ENCODE results near the gene CCL7.
A peak's percentile ranks its signal among the peaks of the same experiment; 100 is the strongest.
"Not testable (repeated sequence)": the region's sequence is repeated elsewhere in the genome, so short reads cannot be mapped to it uniquely, and the experiment has no call there.

CCL7 gene

DNA sequence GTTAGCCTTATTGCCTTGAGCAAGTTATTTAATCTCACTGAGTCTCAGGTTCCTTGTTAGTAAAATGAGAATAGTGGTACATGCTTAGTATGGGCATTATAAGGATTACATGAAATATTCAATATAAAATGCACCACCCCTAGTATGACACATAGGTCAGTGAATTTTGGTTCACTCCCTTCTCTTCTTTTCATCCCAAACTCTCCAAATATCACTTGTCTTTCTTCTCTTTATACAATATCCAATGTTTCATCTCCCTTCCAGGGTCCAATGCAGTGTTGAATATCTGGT is 43.3 kb upstream of the CCL7 start:
- ChIA-PET CTCF (no interaction called here), POLR2A (no interaction called here)
- Histone ChIP-seq H3K9me3 (ENCODE audit: control extremely low read depth in 1 of 5, control insufficient read depth in 4 of 5, insufficient read depth in 2 of 5, low read depth in 1 of 5, low read length in 4 of 5) (peaks cover 0 to 17% (median 7%) of the 10 kb centered on the region in 5 experiments), H3K4me3 (ENCODE audit: control insufficient read depth in 1 of 7, extremely low read depth in 1 of 7, insufficient read depth in 4 of 7, low read depth in 2 of 7, low read length in 6 of 7) (no peak overlapping the region), H3K27me3 (replicated peaks in 2 of 5; ENCODE audit: control insufficient read depth in 4 of 5, insufficient read depth in 5 of 5, low read length in 4 of 5) (no peaks in the 10 kb centered on the region), H3K4me1 (ENCODE audit: control extremely low read depth in 1 of 4, control insufficient read depth in 4 of 4, insufficient read depth in 4 of 4, low read length in 3 of 4) (peaks cover 0 to 4% (median 0%) of the 10 kb centered on the region in 4 experiments), H3K36me3 (ENCODE audit: control insufficient read depth in 4 of 4, insufficient read depth in 4 of 4, low read length in 3 of 4) (no peaks in the 10 kb centered on the region), H3K27ac (ENCODE audit: insufficient read depth in 1 of 2, low read depth in 1 of 2, low read length in 2 of 2, poor library complexity in 1 of 2, severe bottlenecking in 2 of 2) (no peak overlapping the region)
- no peak for DNase-seq

DNA sequence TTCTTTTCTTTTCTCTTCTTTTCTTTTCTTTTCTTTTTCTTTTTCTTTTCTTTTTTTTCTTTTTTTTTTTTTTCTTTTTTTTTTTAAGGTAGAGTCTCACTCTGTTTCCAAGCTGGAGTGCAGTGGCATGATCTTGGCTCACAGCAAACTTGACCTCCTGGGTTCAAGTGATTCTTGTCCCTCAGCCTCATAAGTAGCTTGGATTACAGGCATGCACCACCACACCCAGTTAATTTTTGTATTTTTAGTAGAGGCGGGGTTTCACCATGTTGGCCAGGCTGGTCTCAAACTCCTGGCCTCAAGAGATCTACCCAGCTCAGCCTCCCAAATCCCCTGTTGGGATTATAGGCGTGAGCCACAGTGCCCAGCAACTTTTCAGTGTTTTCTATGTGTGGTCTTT is 42.7 kb upstream of the CCL7 start:
- POLR2A ChIA-PET; H3K27me3 ChIP-seq (replicated peaks in 2 of 5; ENCODE audit: control insufficient read depth in 4 of 5, insufficient read depth in 5 of 5, low read length in 4 of 5); H3K27ac ChIP-seq (ENCODE audit: insufficient read depth in 1 of 2, low read depth in 1 of 2, low read length in 2 of 2, poor library complexity in 1 of 2, severe bottlenecking in 2 of 2); H3K4me1 ChIP-seq (ENCODE audit: control extremely low read depth in 1 of 4, control insufficient read depth in 4 of 4, insufficient read depth in 4 of 4, low read length in 3 of 4); H3K36me3 ChIP-seq (ENCODE audit: control insufficient read depth in 4 of 4, insufficient read depth in 4 of 4, low read length in 3 of 4); DNase-seq; CTCF ChIA-PET; H3K4me3 ChIP-seq (ENCODE audit: control insufficient read depth in 1 of 7, extremely low read depth in 1 of 7, insufficient read depth in 4 of 7, low read depth in 2 of 7, low read length in 6 of 7): not testable (repeated sequence)
- 100% methylated on average over 2 of the region's 2 CpGs for WGBS (ENCODE audit: insufficient coverage)
- H3K9me3 ChIP-seq (ENCODE audit: control extremely low read depth in 1 of 5, control insufficient read depth in 4 of 5, insufficient read depth in 2 of 5, low read depth in 1 of 5, low read length in 4 of 5) = peaks cover 0 to 17% (median 7%) of the 10 kb centered on the region in 5 experiments

DNA sequence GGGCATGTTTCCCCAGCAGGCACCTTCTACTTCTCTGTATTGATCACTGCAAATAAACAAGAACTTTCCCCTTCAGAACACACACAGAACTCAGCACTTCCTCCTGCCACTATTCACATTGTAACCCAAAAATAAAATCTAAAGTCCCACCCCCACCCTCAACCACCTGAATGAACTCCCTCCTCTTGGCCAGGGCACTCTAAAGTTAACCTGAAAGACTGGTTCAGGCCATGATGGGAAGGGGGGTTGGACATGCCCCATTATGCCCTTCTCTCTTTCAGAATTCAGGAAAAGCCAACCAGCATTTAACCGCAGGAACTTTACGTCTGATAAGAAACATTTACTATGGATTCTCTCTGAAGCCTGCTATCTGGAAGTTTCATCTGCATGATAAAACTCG is 42.3 kb upstream of the CCL7 start:
- no peak for DNase-seq
- Histone ChIP-seq H3K27me3 (replicated peaks in 2 of 5; ENCODE audit: control insufficient read depth in 4 of 5, insufficient read depth in 5 of 5, low read length in 4 of 5) (no peaks in the 10 kb centered on the region), H3K36me3 (ENCODE audit: control insufficient read depth in 4 of 4, insufficient read depth in 4 of 4, low read length in 3 of 4) (no peaks in the 10 kb centered on the region), H3K9me3 (ENCODE audit: control extremely low read depth in 1 of 5, control insufficient read depth in 4 of 5, insufficient read depth in 2 of 5, low read depth in 1 of 5, low read length in 4 of 5) (peaks cover 0 to 17% (median 7%) of the 10 kb centered on the region in 5 experiments), H3K4me3 (ENCODE audit: control insufficient read depth in 1 of 7, extremely low read depth in 1 of 7, insufficient read depth in 4 of 7, low read depth in 2 of 7, low read length in 6 of 7) (no peak overlapping the region), H3K4me1 (ENCODE audit: control extremely low read depth in 1 of 4, control insufficient read depth in 4 of 4, insufficient read depth in 4 of 4, low read length in 3 of 4) (peaks cover 0 to 4% (median 0%) of the 10 kb centered on the region in 4 experiments), H3K27ac (ENCODE audit: insufficient read depth in 1 of 2, low read depth in 1 of 2, low read length in 2 of 2, poor library complexity in 1 of 2, severe bottlenecking in 2 of 2) (no peak overlapping the region)
- ChIA-PET POLR2A (no interaction called here), CTCF (no interaction called here)
- 44% methylated on average over 3 of the region's 3 CpGs for WGBS (ENCODE audit: insufficient coverage)

DNA sequence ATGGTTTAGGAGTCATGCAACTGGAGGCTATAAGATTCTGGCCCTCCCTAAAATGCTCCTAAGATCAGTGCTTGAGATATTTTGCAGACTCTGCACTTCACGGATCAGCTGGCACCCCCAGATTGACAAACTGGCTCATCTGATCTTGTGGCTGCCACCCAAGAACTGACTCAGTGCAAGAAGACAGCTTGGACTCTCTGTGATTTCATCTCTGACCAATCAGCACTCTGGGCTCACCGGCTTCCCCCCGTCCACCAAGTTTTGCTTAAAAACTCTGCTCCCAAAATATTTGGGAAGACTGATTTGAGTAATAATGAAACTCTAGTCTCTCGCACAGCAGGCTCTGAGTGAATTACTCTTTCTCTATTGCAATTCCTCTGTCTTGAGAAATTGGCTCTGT is 41.2 kb upstream of the CCL7 start:
- peaks cover 0 to 17% (median 7%) of the 10 kb centered on the region in 5 experiments for H3K9me3 ChIP-seq (ENCODE audit: control extremely low read depth in 1 of 5, control insufficient read depth in 4 of 5, insufficient read depth in 2 of 5, low read depth in 1 of 5, low read length in 4 of 5)
- POLR2A ChIA-PET = no interaction called here
- CTCF ChIA-PET = interaction anchor here (1.4 kb wide), 1 partner anchor 133 kb away, joined by 3 read pairs; no protein-coding TSS in a partner anchor
- no peaks in the 10 kb centered on the region for H3K27me3 ChIP-seq (replicated peaks in 2 of 5; ENCODE audit: control insufficient read depth in 4 of 5, insufficient read depth in 5 of 5, low read length in 4 of 5)
- no peak for DNase-seq
- H3K27ac ChIP-seq (ENCODE audit: insufficient read depth in 1 of 2, low read depth in 1 of 2, low read length in 2 of 2, poor library complexity in 1 of 2, severe bottlenecking in 2 of 2) = no peak overlapping the region
- WGBS (ENCODE audit: insufficient coverage) = 100% methylated on average over 2 of the region's 4 CpGs
- no peaks in the 10 kb centered on the region for H3K36me3 ChIP-seq (ENCODE audit: control insufficient read depth in 4 of 4, insufficient read depth in 4 of 4, low read length in 3 of 4)
- H3K4me3 ChIP-seq (ENCODE audit: control insufficient read depth in 1 of 7, extremely low read depth in 1 of 7, insufficient read depth in 4 of 7, low read depth in 2 of 7, low read length in 6 of 7) = no peak overlapping the region
- H3K4me1 ChIP-seq (ENCODE audit: control extremely low read depth in 1 of 4, control insufficient read depth in 4 of 4, insufficient read depth in 4 of 4, low read length in 3 of 4) = peaks cover 0 to 10% (median 6%) of the 10 kb centered on the region in 4 experiments

DNA sequence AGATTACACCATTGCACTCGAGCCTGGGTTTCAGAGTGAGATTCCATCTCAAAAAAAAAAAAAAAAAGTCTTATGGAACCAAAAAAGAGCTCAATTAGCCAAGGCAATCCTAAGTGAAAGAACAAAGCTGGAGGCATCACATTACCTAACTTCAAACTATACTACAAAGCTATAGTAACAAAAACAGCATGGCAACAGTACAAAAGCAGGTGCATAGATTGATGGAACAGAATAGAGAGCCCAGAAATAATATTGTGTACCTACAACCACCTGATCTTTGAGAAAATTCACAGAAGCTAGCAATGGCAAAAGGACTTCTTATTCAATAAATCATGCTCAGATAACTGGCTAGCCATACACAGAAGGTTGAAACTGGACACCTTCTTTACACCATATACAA is 39.7 kb upstream of the CCL7 start:
- WGBS (ENCODE audit: insufficient coverage) = no CpG with 5 or more reads among the region's 1 CpG
- DNase-seq = no peak
- no peaks in the 10 kb centered on the region for H3K27me3 ChIP-seq (replicated peaks in 2 of 5; ENCODE audit: control insufficient read depth in 4 of 5, insufficient read depth in 5 of 5, low read length in 4 of 5)
- no peaks in the 10 kb centered on the region for H3K36me3 ChIP-seq (ENCODE audit: control insufficient read depth in 4 of 4, insufficient read depth in 4 of 4, low read length in 3 of 4)
- H3K27ac ChIP-seq (ENCODE audit: insufficient read depth in 1 of 2, low read depth in 1 of 2, low read length in 2 of 2, poor library complexity in 1 of 2, severe bottlenecking in 2 of 2) = no peak overlapping the region
- H3K9me3 ChIP-seq (ENCODE audit: control extremely low read depth in 1 of 5, control insufficient read depth in 4 of 5, insufficient read depth in 2 of 5, low read depth in 1 of 5, low read length in 4 of 5) = peaks cover 0 to 17% (median 7%) of the 10 kb centered on the region in 5 experiments
- H3K4me3 ChIP-seq (ENCODE audit: control insufficient read depth in 1 of 7, extremely low read depth in 1 of 7, insufficient read depth in 4 of 7, low read depth in 2 of 7, low read length in 6 of 7) = no peak overlapping the region
- peaks cover 0 to 26% (median 17%) of the 10 kb centered on the region in 4 experiments for H3K4me1 ChIP-seq (ENCODE audit: control extremely low read depth in 1 of 4, control insufficient read depth in 4 of 4, insufficient read depth in 4 of 4, low read length in 3 of 4)
- ChIA-PET POLR2A (no interaction called here), CTCF (interaction anchor here (1.0 to 1.8 kb wide), 3 partner anchors 8 to 131 kb away, joined by 3 to 5 read pairs (median 3); no protein-coding TSS in a partner anchor)

DNA sequence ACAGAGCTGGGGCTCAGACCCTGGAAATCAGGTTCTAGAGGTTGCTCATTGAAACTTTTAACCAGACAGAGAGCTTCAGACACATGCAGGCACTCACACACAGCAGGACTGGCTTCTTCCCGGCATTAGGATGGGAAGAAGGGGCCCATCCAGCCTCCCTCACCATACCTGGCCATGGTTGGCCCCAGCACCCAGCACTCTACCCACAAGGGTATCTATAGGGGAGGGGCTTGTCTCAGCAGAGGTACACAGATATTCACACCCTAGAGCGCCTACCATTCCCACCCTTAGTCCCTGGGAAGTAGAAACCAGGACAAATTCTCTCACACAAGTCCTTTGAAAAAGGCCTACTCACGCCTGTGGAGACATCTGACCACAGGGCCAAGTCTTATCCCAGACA is 35.4 kb upstream of the CCL7 start:
- H3K9me3 ChIP-seq (ENCODE audit: control extremely low read depth in 1 of 5, control insufficient read depth in 4 of 5, insufficient read depth in 2 of 5, low read depth in 1 of 5, low read length in 4 of 5) = peaks cover 0 to 10% (median 2%) of the 10 kb centered on the region in 5 experiments
- peaks cover 3 to 55% (median 48%) of the 10 kb centered on the region in 4 experiments for H3K4me1 ChIP-seq (ENCODE audit: control extremely low read depth in 1 of 4, control insufficient read depth in 4 of 4, insufficient read depth in 4 of 4, low read length in 3 of 4)
- H3K27ac ChIP-seq (ENCODE audit: insufficient read depth in 1 of 2, low read depth in 1 of 2, low read length in 2 of 2, poor library complexity in 1 of 2, severe bottlenecking in 2 of 2) = no peak overlapping the region
- H3K27me3 ChIP-seq (replicated peaks in 2 of 5; ENCODE audit: control insufficient read depth in 4 of 5, insufficient read depth in 5 of 5, low read length in 4 of 5) = no peaks in the 10 kb centered on the region
- H3K36me3 ChIP-seq (ENCODE audit: control insufficient read depth in 4 of 4, insufficient read depth in 4 of 4, low read length in 3 of 4) = no peaks in the 10 kb centered on the region
- CTCF ChIA-PET = interaction anchor here (0.8 to 3.0 kb wide), 3 partner anchors 15 to 126 kb away, joined by 3 to 15 read pairs (median 9); no protein-coding TSS in a partner anchor
- H3K4me3 ChIP-seq (ENCODE audit: control insufficient read depth in 1 of 7, extremely low read depth in 1 of 7, insufficient read depth in 4 of 7, low read depth in 2 of 7, low read length in 6 of 7) = no peak overlapping the region
- POLR2A ChIA-PET = interaction anchor here (0.8 kb wide), 1 partner anchor 87 kb away, joined by 3 read pairs; no protein-coding TSS in a partner anchor
- DNase-seq = no peak
- 83% methylated on average over 2 of the region's 3 CpGs for WGBS (ENCODE audit: insufficient coverage)

DNA sequence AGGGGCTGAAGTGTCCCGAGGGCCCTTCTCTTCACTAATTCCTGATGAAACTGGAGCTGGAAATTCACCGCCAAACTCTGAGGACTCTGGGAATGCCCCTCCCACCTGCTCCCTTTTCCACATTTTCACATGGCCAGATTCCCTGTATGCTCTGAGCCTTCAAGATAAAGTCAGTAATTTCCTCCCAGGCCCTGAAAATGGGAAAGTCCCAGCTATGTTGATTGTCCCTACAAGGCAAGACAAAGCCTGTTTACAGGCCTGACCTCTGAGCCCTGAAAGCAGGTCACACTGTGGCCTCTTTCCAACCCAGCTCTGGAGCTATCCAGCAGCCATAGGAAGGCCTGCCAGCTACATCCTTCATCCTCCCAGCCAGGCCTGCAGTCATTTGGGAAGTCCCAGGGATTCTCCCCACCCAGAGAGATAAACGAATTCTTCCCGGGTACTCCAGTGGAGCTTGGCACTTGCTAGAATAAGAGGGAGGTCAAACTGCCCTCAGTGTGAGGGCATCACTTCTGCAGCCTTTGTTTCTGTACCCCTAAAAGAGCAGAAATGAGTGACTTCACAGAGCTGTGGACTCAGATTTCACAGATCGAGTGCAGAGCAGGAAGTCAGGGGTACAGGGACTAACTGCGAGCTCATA is 34.5 kb upstream of the CCL7 start:
- peak in 1 of 3 donors; percentile 54 for DNase-seq
- Histone ChIP-seq H3K4me1 (ENCODE audit: control extremely low read depth in 1 of 4, control insufficient read depth in 4 of 4, insufficient read depth in 4 of 4, low read length in 3 of 4) (peaks cover 3 to 63% (median 56%) of the 10 kb centered on the region in 4 experiments), H3K9me3 (ENCODE audit: control extremely low read depth in 1 of 5, control insufficient read depth in 4 of 5, insufficient read depth in 2 of 5, low read depth in 1 of 5, low read length in 4 of 5) (peaks cover 0 to 3% (median 0%) of the 10 kb centered on the region in 5 experiments), H3K36me3 (ENCODE audit: control insufficient read depth in 4 of 4, insufficient read depth in 4 of 4, low read length in 3 of 4) (no peaks in the 10 kb centered on the region), H3K27me3 (replicated peaks in 2 of 5; ENCODE audit: control insufficient read depth in 4 of 5, insufficient read depth in 5 of 5, low read length in 4 of 5) (no peaks in the 10 kb centered on the region), H3K4me3 (ENCODE audit: control insufficient read depth in 1 of 7, extremely low read depth in 1 of 7, insufficient read depth in 4 of 7, low read depth in 2 of 7, low read length in 6 of 7) (no peak overlapping the region), H3K27ac (ENCODE audit: insufficient read depth in 1 of 2, low read depth in 1 of 2, low read length in 2 of 2, poor library complexity in 1 of 2, severe bottlenecking in 2 of 2) (no peak overlapping the region)
- ChIA-PET CTCF (interaction anchor here (1.0 to 3.0 kb wide), 3 partner anchors 14 to 125 kb away, joined by 3 to 15 read pairs (median 9); no protein-coding TSS in a partner anchor), POLR2A (no interaction called here)
- 74% methylated on average over 6 of the region's 6 CpGs for WGBS (ENCODE audit: insufficient coverage)
